GM21447 (cell line): ENCODE measurements around the gene HOTAIR.

Source experiments
- ATAC-seq: cut with Tn5 transposase; IDR thresholded peaks from one replicate; pipeline ENCODE4 v1.9.1; 2021; ENCODE audit not compliant: unreplicated experiment

Gene HOTAIR

GRCh38 chr12:54000116-54001114 lies 25.7 kb upstream of the HOTAIR start, which contains the start of gene HOXC9:
TSS of gene HOXC9 (plus strand) at chr12:54000161. CDS start at chr12:54000189, 28 bp downstream.
- no peak for ATAC-seq

GRCh38 chr12:53999559-54000115 lies 24.9 kb upstream of the HOTAIR start:
- ATAC-seq = no peak

DNA sequence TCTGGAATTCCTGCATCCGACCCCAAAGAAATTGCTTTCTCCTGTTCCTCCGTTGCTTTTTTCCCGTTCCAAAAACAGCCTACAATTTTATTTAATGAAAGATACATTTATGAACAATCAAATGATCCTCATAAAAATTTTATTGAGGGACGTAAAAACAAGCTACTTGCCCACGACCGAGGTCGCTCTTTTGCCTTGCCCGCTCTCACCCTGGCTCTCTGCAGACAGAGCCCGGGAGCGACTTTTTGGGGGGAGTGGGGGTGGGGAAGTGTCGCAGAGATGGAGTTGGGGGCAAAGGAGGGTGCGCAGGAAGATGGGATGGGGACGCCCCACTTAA lies 24.1 kb upstream of the HOTAIR start:
- no peak for ATAC-seq

DNA sequence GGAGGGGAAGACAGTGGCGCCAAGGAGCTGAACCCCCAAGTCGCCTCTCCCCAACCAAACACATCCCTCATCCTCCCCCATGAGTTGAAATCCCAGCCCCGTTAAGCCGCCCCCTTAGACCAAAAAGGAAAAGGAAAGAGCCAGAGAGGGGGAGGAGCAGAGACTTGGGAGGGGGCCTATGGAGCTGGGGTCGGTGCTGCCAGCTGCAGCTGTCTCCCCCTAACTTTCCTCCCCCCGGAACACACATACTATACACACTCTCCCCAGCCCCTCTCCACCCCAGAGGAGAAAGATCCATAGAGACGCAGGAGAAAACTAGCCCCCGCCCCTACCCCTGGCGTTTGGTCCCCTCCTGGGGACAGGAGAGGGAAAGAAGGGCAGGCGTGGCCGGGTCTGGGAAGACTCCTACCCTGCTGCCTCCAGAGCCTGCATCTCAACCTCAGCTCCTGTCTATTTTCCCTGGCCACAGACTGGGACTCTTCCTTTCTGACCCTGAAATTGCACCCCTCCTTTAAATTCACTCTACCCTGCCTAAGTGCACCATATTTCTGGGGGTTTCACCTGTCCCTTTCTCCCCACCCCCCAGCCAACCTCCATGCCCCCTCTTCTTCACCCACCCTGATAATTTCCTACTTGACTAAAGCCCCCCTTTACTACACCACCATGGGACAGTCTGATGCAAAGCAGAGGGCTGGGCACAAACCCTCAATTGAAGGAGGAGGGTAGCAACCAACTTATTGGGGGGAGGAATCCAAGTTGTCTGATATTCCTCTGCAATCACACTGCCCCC lies 23.6 kb upstream of the HOTAIR start:
- no peak for ATAC-seq

DNA sequence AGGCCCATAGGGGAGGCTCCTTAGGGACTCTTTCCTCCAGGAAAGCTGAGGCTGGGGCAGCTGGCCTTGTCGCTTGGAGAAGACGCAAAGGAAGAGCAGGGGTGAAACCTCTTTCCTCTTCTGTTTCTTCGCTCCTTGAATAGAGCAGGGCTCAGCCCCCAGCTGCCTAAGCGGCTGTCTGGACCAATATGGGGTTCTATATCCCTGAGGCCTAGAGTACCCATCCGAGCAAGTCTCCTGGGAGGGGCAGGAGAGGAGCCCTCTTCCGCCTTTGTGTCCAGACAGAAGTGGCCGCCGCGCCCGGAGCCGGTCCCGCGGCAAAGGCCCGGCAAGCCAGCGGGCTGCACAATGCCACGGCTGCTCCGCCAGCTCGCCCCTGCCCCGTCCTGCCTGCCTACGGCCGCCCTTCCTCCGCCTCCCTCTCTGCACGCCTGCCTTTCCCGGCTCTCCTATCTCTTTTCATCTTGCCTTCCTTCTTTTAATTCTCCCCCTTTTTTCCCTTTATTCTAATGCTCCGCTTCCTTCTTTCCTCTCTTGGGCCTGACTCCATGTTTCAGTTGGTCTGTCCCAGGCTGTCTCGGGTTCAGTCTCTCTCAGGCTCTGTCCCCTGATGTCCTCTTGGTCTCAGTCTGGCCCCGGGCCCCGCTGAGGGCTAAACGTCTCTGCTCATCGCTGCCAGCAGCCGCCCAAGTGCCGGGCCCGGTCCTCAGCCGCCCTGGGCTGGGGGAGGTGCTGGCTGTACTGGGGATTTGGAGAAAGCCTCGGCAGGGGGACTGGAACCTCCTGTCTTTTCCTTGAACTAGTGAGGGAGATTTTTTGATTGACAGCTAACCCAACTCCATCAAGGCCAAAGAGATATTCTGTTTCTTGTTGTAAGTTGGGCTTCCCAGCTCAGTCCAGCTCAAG lies 22.7 kb upstream of the HOTAIR start:
- ATAC-seq = no peak

DNA sequence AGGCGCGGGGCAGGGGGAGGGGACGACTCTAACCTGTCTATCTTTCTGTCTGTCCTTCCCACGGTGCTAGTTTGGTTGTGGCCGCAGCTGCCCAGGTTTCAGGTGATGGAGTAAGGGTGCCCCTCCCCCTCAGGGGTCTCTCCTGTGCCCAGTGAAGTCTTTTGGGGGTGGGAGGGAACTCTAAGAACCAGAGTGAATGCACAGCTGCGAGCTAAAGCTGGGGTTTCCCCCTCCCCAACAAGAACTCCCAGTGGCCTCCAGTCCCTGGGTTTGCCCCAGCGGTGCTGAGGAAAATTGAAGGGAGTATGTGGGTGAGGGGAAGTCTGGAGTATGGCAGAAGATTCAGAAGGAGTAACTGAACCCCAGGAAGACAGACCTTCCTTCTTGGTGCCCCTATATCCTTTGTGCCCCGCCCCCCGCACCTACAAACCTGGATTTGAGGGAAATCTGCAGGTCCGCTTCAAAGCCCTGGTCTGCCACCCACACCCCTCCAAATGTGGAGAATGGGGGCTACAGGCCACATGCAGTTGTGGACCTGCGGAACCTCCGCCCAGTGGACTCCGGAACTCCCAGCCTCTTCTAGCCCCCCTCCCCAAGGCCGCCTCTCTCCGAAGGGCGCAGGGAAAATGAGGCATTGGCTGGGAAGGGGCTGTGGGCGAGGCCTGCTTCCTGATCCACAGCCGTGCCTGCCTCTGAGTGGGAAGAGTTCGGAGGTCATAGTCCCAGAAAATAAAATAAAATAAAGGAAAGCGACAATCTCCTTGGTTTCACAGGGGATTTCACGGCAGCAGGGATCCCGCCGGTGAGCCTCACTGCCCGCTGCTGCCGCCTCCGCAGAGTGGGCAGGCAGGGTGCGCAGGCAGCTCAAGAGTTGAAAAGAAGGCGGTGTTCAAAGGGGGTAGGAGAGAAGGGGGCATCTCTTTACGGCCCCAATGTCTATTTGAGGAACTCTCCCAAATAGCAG lies 21.8 kb upstream of the HOTAIR start:
- ATAC-seq = no peak

- no peak for ATAC-seq
Observed at GRCh38 chr12:53995378-53996239, 20.9 kb upstream of the HOTAIR start.

- ATAC-seq = no peak
Observed at GRCh38 chr12:53995002-53995377, 20.2 kb upstream of the HOTAIR start.

GRCh38 chr12:53994264-53995001 lies 19.7 kb upstream of the HOTAIR start:
- no peak for ATAC-seq

GRCh38 chr12:53994009-53994263 lies 19.2 kb upstream of the HOTAIR start:
- no peak for ATAC-seq

DNA sequence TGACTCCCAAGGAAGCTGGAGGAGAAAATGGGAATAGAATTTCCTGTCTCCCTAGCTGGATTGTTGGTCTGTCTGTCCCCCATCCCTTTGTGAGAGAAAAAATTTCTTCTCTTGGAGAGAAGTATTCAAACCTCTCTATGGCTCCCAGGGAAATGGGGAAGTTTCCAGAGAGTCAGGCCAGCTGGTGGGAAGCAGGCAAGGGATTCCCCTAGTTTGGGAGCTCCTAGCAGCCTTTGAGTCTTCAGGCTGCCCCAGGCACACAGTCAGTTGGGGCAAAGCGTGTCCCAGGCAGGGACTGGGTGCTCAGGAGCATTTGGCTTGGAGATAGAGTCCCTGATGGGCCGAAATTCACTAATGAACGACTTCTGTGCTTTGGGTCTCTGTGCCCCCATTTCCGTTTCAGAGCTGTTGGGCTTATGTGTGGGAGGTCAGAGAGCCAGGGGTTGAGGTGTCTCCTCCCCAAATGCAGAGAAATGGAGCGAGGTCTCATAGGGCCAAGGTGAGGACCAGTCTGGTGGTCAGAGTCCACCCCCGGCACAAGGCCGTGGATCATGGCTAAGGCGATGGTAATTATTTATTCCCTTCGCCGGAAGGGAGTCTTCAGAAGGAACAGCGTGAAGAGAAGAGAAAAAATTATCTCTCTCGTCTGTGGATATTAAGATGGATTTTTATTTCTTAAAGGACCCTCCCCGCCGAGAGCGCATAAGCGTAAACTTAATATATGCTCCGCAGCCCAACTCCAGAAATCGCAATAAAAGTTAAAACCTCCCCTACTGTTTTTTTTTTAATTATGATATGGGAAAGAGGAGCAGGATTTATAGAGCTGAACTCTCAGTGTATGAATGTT lies 18.6 kb upstream of the HOTAIR start:
- ATAC-seq = no peak

DNA sequence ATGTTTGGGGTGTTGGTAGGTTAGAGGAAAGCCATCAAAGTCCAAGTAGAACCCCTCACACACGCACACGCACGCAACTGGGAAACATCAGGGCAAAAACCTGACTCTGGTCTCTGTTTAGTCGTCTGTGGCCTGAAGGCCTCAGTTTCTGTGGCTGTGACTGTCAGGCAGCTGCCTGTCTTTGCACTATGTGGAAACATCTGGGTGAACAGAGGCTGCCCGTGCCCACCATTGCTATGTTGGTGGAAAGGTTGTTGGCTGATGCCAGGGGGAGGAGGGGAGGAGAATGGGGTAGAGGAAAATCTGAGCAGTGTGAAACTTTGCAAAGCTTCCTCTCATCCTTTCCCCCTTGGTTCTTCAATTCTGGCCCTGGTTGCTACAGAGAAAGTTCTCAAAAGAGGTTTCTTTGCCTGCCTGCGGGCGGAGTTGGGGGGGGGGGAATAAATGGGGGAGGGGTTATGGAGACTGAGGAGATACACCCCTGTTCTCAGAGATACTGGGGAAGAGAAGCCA lies 17.7 kb upstream of the HOTAIR start:
- ATAC-seq = no peak

DNA sequence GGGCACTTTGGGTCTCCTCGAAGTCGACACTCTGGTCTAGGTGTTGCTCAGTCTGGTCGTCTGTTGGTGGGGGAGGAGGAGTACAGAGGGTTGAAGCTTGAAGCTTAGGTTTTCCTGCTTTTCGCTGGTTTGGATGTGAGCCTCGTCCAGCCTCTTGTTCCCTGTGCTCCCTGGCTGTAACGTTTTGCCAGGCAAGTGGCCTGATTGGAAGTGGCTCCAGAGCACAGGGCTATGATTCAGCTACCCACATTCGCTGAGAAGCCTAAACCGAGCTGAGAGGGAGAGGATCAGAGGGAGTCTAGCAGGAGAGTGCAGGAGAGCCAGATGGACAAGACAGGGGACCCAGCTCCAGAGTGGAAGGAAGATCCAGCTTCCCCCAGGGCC lies 16.3 kb upstream of the HOTAIR start:
- ATAC-seq = no peak

DNA sequence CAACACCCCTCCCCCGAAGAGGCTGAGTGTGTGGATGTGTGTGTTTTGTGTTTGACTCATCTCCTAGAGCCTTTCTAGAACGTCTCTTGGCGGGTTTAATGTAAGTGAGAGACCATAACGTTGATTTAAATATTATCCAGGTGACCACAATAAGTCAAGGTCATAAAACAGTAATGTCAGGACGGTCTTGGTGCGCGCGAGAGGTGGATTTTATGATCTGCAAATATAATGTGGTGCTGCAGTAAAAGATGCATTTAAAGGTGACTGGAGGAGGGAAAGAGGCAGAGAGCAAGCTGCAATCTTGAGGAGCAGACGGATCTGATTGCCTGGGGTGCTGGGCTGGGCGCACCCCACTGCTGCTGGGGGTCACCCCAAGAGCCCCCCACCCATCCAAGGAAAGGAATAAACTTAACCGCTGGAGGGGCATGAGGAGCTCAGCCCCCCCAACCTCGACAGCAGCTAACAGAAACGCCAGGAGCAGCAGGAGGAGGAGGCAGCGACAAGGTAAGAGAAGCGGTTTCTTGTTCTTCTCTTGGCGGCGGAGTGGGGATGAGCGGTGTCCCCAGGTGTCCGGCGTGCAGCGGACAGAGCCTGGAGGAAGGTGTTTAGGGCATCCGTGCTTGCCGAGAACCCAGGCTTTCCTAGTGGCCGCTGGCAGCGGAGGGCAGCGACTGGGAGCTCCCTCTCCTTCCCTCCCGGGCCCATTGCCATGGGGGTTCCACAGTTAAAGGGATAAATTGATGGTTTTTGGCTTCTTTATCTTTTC lies 15.7 kb upstream of the HOTAIR start:
- ATAC-seq = no peak

- ATAC-seq = no peak
Observed at GRCh38 chr12:53989227-53990113, 14.7 kb upstream of the HOTAIR start.
